Esophagus squamous epithelium (tissue), 4 donors: ENCODE data around the gene ECSCR.
A peak's percentile ranks its signal among the peaks of the same experiment; 100 is the strongest.

Source experiments
- POLR2A ChIP-seq, 4 donors: fragments of 450-650 bp; IDR thresholded peaks; one replicate each; pipeline ENCODE4 v1.6.1; 2017; ENCODE audit warnings: antibody characterized with exemption in 4 of 4, mild to moderate bottlenecking in 4 of 4, moderate library complexity in 3 of 4
- TF ChIP-seq, protein P1 (sequence below), 6 experiments: fragments of 450-650 bp in 4 of 6; fragments of 200-600 bp in 2 of 6; sonication (generic) in 2 of 6; IDR thresholded peaks; one replicate each; pipeline ENCODE4 v1.5.1; 2016 to 2019; ENCODE audit warnings: antibody characterized with exemption in 6 of 6, mild to moderate bottlenecking in 4 of 6, moderate library complexity in 4 of 6

DNA sequence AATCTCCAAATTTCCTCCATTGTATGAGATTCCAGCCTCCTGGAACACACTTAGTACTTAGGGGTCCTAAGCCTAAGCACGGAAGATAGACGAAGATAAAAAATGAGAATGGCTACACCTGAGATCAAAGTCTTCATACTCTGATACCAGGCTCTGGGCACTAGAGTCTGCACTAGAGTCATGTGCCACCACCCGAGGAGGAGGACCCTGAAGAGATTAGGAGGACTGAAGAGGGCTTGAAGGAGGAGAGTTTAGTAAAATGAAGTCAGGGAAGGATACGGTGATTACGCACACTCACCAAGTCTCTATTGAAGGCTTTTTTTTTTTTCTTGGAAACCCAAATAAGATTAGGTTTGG lies 58.1 kb downstream of the ECSCR start:
- TF ChIP-seq, protein P1, sequence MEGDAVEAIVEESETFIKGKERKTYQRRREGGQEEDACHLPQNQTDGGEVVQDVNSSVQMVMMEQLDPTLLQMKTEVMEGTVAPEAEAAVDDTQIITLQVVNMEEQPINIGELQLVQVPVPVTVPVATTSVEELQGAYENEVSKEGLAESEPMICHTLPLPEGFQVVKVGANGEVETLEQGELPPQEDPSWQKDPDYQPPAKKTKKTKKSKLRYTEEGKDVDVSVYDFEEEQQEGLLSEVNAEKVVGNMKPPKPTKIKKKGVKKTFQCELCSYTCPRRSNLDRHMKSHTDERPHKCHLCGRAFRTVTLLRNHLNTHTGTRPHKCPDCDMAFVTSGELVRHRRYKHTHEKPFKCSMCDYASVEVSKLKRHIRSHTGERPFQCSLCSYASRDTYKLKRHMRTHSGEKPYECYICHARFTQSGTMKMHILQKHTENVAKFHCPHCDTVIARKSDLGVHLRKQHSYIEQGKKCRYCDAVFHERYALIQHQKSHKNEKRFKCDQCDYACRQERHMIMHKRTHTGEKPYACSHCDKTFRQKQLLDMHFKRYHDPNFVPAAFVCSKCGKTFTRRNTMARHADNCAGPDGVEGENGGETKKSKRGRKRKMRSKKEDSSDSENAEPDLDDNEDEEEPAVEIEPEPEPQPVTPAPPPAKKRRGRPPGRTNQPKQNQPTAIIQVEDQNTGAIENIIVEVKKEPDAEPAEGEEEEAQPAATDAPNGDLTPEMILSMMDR (IDR thresholded peaks at IDR 0.05) = no peak
- peak in 1 of 4 donors; percentile 0 for TF ChIP-seq POLR2A (IDR thresholded peaks at IDR 0.05)
